Lower leg skin (tissue), 3 donors: ENCODE data around the gene TSPO.

ENCODE experiments used
- CTCF ChIP-seq, 3 donors: fragments of 450-650 bp; IDR thresholded peaks; one replicate each; pipeline ENCODE4 v1.5.1; 2016; ENCODE audit warnings: antibody characterized with exemption in 3 of 3, mild to moderate bottlenecking in 3 of 3, moderate library complexity in 2 of 3
- POLR2A ChIP-seq, 2 donors: fragments of 450-650 bp; IDR thresholded peaks; one replicate each; pipeline ENCODE4 v1.6.1; 2016 to 2017; ENCODE audit warnings: antibody characterized with exemption in 2 of 2, mild to moderate bottlenecking in 1 of 2, moderate library complexity in 1 of 2

- TF ChIP-seq CTCF (IDR thresholded peaks at IDR 0.05) (no peak), POLR2A (IDR thresholded peaks at IDR 0.05) (no peak)
Measured at GRCh38 chr22:43129426-43130425, 21.6 kb upstream of the TSPO start.
